ENCODE results near the gene RAB39A.

GRCh38 chr11:107916671-107917241 lies 11.5 kb upstream of the RAB39A start:
- no peak for TF ChIP-seq POLR2A (IDR thresholded peaks at IDR 0.05)
- TF ChIP-seq CTCF (IDR thresholded peaks at IDR 0.05) = peak in 3 of 4 donors; percentile 23 to 57 (median 28)
